HG03108 (cell line): ENCODE results near the gene CACNG6.

Experiments
- ATAC-seq: cut with Tn5 transposase; IDR thresholded peaks from one replicate; pipeline ENCODE4 v1.9.1; 2021; ENCODE audit warnings: moderate library complexity; ENCODE audit not compliant: unreplicated experiment

Gene CACNG6

DNA sequence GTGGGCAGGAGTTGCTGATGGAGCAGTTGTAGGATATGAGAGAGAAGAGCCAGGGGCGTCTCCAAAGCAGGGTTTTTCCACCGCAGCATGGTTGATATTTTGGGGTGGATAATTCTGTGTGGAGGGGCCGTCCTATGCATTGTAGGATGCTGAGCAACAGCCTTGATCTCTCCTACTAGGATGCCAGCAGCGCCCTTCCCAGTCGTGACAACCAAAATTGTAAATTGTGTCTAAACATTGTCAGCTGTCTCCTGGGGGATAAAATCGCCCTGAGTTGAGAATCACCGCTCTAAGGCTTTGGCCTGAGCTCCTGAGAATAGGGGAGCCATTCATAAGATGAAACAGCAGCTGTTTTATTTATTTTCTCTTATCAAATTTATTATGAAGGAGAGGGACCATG lies 24.5 kb upstream of the CACNG6 start:
- ATAC-seq = no peak

DNA sequence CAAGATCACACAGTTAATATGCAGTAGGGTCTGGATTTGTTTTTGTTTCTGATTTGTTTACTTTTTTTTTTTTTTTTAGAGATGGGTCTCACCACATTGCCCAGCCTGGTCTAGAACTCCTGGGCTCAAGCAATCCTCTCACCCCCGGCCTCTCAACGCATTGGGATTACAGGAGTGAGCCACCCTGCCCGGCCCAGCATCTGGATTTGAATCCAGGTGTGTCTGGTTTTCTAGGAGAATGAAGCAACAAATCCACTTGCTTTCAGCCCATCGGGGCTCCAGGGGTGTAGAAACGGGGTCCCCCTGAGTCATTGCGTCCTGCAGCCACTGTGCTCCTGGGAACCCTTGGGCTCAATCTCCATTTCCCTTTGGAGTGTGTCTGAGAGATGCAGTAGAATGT lies 22.1 kb upstream of the CACNG6 start:
- no peak for ATAC-seq

GRCh38 chr19:53971673-53972072 lies 19.8 kb upstream of the CACNG6 start:
- ATAC-seq = no peak

- ATAC-seq = peak; percentile 64
Observed at GRCh38 chr19:53977429-53977990, 13.9 kb upstream of the CACNG6 start.

GRCh38 chr19:53977991-53978731 lies 13.3 kb upstream of the CACNG6 start:
- ATAC-seq = no peak

DNA sequence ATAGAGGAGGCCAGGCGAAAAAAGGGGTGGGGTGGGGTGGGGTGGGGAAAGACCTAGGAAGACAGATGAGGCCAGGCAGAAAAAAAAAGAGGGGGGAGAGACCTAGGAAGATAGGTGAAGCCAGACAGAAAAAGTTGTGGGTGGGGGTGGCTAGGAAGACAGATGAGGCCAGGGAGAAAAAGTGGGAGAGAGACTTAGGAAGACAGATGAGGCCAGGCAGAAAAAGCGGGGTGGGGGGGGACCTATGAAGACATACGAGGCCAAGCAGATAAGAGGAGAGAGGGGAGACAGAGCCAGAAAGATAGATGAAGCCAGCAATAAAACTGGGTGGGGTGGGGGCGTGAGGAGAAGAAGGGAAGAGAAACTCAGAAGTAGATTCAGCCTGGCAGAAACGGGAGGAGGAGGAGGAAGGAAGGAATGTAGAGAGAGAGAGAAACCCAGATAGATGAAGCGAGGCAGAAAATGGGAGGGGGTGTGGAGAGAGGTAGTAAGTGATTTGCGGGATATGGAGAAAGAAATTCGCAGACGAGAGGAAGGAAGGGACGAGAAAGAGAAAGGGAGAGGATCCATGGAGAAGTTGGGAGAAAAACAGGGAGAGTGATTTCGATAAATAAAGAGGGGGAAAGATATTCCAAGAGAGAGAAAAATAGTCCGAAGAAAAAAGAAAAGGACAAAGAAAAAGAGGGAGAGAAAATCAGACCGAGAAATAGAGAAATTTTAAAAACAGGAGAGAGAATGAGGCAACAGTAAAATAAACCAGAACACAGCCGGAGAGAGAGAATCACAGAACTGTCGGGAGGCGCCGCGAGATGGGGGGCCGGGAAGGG lies 12.2 kb upstream of the CACNG6 start:
- ATAC-seq = no peak

- ATAC-seq = no peak
Observed at GRCh38 chr19:53980539-53981375, 10.7 kb upstream of the CACNG6 start.

DNA sequence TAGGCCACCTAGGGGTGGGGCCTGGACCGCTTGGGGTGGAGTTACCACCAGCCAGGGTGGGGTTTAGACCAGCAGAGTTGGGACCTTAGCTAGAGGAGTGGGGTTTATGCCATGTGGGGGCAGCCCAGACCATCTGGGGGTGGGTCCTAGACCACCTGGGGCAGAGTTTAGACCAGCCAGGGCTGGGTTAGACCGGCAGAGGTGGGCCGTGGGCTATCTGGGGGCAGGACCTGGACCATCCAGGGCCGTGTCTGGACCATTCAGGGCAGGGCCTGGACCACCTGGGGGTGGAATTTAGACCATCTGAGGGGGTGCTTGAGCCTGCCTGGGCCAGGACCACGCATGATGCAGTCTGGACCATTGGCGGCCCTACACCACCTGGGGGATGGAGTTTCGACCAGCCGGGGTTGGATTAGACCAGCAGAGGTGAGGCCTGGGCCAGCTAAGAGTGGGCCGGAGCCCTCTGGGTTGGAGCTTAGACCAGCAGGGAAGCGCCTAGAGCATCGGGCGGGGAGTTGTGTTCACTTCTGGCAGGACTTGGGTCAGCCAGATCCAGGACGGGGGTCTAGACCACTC lies 10.0 kb upstream of the CACNG6 start:
- ATAC-seq = no peak

DNA sequence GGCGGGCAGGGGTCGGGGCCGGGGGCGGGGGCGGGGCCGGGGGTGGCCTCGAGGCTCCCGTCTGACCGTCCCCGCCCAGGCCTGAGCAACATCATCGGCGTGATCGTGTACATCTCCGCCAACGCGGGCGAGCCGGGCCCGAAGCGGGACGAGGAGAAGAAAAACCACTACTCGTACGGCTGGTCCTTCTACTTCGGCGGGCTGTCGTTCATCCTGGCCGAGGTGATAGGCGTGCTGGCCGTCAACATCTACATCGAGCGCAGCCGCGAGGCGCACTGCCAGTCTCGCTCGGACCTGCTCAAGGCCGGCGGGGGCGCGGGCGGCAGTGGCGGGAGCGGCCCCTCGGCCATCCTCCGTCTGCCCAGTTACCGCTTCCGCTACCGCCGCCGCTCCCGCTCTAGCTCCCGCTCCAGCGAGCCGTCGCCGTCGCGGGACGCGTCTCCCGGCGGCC lies 9.4 kb upstream of the CACNG6 start:
- no peak for ATAC-seq

GRCh38 chr19:53982611-53983010 lies 8.8 kb upstream of the CACNG6 start:
- no peak for ATAC-seq

DNA sequence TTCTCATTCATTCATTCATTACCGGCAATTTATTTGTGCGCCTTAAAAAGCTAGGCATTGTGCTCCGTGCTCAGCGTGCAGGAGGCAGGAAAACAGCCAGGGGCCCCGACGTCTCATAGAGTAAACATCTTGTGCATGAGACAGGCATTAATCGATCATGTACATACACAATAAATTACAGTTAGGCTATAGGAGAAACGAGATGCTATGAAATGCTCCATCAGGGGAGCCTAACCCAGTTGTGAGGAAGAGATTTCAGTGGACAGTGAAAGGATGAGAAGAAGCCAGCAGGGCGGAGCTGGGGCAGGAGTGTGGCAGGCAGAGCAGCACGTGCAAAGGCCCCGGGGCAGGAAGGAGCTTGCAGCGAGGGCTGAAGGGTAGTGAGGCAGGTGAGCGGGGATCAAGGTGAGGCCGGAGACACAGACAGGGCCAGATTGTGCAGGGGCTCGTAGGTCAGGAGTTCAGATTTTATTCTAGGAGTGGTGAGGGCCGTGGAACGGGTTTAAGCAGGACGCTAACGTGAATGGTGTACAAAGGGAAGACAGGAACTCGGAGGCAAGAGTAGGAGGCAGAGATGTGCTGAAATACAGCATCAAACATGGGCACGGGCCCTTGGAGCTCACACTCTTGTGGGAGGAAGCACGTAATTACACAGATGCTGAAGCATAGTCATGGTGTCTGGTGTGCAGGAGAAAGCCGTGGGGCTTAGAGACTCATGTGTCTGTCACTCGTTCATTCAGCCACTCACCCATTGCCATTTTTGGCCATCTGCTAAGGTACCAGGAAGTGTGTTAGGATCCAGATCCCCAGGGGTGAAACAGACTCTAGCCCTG lies 7.8 kb upstream of the CACNG6 start:
- no peak for ATAC-seq

DNA sequence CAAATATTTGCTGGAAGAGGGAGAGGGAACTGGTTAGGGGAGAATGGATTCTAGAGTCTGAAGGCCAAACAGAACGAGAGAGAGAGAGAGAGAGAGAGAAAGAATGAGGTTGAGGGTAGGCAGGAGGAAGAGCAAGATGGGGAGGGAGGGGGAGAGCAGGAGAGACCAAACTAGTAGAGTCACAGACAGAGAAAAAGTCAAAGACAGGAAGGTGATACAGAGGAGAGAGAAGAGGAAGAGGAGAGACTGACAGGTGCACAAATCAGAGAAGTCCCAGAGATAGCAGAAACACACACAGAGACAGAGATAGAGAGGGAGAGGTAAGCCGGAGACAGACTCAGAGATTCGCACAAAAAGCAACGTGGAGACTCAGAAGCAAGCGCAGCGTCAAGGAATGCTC lies 5.6 kb upstream of the CACNG6 start:
- no peak for ATAC-seq

- no peak for ATAC-seq
Observed at GRCh38 chr19:53988981-53989380, 2.5 kb upstream of the CACNG6 start.

GRCh38 chr19:53989600-53990533 lies 1.6 kb upstream of the CACNG6 start:
- no peak for ATAC-seq

DNA sequence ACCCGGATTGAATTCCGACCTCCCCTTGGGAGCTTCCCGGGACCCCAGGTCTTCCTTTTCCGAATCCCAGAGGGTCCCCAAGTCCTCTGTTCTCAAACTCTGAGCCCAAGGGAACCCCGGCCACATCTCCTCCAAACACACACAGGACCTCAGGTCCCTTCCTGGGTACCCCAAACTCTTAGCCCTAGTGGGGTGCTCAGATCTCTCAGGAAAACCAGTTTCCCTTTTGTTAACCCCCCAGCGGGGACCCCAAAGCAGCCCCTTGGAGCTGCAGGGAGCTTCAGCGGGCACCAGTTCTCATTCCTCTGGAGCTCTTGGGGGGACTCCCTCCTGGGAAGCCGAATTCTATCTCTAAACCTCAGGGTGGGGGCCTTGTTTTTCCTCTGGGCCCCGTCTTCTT lies 774 bp downstream of the CACNG6 start:
- no peak for ATAC-seq

DNA sequence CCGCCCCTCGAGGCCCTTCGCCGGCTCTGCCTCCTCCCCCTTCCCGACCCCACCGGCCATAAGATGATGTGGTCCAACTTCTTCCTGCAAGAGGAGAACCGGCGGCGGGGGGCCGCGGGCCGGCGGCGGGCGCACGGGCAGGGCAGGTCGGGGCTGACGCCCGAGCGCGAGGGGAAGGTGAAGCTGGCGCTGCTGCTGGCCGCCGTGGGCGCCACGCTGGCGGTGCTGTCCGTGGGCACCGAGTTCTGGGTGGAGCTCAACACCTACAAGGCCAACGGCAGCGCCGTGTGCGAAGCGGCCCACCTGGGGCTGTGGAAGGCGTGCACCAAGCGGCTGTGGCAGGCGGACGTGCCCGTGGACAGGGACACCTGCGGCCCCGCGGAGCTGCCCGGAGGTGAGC lies 1.4 kb downstream of the CACNG6 start:
- ATAC-seq = no peak

- ATAC-seq = no peak
Observed at GRCh38 chr19:53993448-53993847, 2.0 kb downstream of the CACNG6 start.

DNA sequence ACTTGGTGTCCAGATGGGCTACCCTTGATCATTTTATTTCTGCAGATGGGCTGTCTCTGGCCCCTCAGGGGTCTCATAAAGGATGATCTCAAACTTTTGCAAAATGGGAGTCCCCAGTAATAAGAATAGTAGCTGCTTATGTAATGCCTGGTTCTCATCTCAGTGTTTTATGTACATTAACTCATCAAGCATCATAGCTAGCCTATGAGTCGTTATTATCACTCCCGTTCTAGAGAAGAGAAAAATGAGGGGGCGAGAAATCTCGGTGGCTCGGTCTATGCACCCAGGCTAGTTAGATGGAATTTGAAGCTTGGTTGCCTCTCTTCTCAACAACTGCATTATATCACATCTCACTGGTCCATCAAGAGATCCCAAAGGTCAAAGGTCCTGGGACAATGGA lies 3.4 kb downstream of the CACNG6 start:
- no peak for ATAC-seq

- no peak for ATAC-seq
Observed at GRCh38 chr19:53998223-53998622, 6.8 kb downstream of the CACNG6 start.
